ENCODE measurements around the gene OCIAD2. TPM values are rescaled to one million over a fixed set of nuclear protein-coding genes. Genes with fewer than 3 reads are reported as not detected.

OCIAD2 gene
- total and polyA plus RNA-seq, 2 of the 4 experiments (the other 2 are of a cell fraction) = 16.5 to 21.4 TPM

DNA sequence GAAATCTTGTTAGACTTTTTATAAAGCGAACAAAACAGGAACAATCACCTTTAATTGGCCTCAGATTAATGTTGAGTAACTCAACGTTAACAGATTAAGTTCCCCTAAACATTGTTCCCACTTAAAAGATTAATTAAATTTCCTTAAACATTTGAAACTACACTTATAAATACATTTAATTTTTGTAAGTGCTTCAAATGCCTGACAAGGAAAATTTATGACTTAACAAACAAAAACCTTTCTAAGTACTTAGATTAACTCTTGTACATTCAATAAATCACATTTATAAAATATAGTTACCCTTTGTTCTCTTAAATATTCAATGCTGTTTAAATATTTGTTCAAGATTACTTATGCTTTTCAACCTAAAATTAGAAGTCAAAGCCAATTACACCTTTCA lies 39.4 kb upstream of the OCIAD2 start:
- no peak overlapping the region for H3K4ac ChIP-seq (ENCODE audit: low read depth, low read length)
- no peak overlapping the region for H2AK5ac ChIP-seq (ENCODE audit: low read depth, low read length)
- BruUV-seq (replicated peaks) = no TSS peak
- in situ Hi-C loops (cut with MboI; ENCODE audit: low sequenced_read_pairs) = no loop called here
- H3K23ac ChIP-seq (ENCODE audit: low read depth, low read length) = no peak overlapping the region
- H3K79me1 ChIP-seq (ENCODE audit: low read depth in 1 of 2, low read length in 2 of 2) = no peaks in the 10 kb centered on the region
- no peak overlapping the region for H3K9ac ChIP-seq (ENCODE audit: low read depth, low read length)
- H3K36me3 ChIP-seq (ENCODE audit: control insufficient read depth, insufficient read depth, low read length) = no peaks in the 10 kb centered on the region
- H3K27me3 ChIP-seq (ENCODE audit: control insufficient read depth, insufficient read depth, low read length) = peaks cover 11% of the 10 kb centered on the region
- CTCF ChIA-PET = no interaction called here
- no peaks in the 10 kb centered on the region for H3K9me3 ChIP-seq (ENCODE audit: control insufficient read depth, insufficient read depth, low read length)
- H2AFZ ChIP-seq (replicated peaks; ENCODE audit: low read length, poor library complexity) = no peak overlapping the region
- H3K4me1 ChIP-seq (ENCODE audit: control insufficient read depth, insufficient read depth, low read length) = no peaks in the 10 kb centered on the region
- H4K5ac ChIP-seq (ENCODE audit: low read depth, low read length) = no peak overlapping the region
- H2AK9ac ChIP-seq (replicated peaks; ENCODE audit: low read depth, low read length, poor library complexity) = no peak overlapping the region
- H3K56ac ChIP-seq (ENCODE audit: extremely low read depth, insufficient read depth, low read length) = no peak overlapping the region
- ATAC-seq (ENCODE audit: low read depth) (no peak), DNase-seq (no peak)
- H3K18ac ChIP-seq (ENCODE audit: low read depth, low read length) = no peak overlapping the region
- H3K4me2 ChIP-seq (ENCODE audit: low read depth, low read length) = no peak overlapping the region
- H4K8ac ChIP-seq (ENCODE audit: low read depth in 2 of 2, low read length in 2 of 2) = no peak overlapping the region
- TF ChIP-seq NFE2L2 (IDR thresholded peaks at IDR 0.05; ENCODE audit: low read depth, low read length) (no peak), BHLHE40 (IDR thresholded peaks at IDR 0.05; ENCODE audit: low read depth, low read length) (no peak), MAFK (IDR thresholded peaks at IDR 0.05; ENCODE audit: low read depth, low read length) (no peak), MAZ (IDR thresholded peaks at IDR 0.05; ENCODE audit: borderline replicate concordance, low read depth, low read length) (no peak)
- TF ChIP-seq, protein P1, sequence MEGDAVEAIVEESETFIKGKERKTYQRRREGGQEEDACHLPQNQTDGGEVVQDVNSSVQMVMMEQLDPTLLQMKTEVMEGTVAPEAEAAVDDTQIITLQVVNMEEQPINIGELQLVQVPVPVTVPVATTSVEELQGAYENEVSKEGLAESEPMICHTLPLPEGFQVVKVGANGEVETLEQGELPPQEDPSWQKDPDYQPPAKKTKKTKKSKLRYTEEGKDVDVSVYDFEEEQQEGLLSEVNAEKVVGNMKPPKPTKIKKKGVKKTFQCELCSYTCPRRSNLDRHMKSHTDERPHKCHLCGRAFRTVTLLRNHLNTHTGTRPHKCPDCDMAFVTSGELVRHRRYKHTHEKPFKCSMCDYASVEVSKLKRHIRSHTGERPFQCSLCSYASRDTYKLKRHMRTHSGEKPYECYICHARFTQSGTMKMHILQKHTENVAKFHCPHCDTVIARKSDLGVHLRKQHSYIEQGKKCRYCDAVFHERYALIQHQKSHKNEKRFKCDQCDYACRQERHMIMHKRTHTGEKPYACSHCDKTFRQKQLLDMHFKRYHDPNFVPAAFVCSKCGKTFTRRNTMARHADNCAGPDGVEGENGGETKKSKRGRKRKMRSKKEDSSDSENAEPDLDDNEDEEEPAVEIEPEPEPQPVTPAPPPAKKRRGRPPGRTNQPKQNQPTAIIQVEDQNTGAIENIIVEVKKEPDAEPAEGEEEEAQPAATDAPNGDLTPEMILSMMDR (conservative IDR thresholded peaks at IDR 0.05; ENCODE audit: low read depth, low read length) = no peak
- TF ChIP-seq, protein P2, sequence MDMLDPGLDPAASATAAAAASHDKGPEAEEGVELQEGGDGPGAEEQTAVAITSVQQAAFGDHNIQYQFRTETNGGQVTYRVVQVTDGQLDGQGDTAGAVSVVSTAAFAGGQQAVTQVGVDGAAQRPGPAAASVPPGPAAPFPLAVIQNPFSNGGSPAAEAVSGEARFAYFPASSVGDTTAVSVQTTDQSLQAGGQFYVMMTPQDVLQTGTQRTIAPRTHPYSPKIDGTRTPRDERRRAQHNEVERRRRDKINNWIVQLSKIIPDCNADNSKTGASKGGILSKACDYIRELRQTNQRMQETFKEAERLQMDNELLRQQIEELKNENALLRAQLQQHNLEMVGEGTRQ (IDR thresholded peaks at IDR 0.05; ENCODE audit: low read depth, low read length) = no peak
- no peak overlapping the region for H3K14ac ChIP-seq (replicated peaks; ENCODE audit: low read depth, low read length)
- no peak overlapping the region for H3K4me3 ChIP-seq (ENCODE audit: insufficient read depth, low read depth, low read length)
- H4K20me1 ChIP-seq (ENCODE audit: insufficient read depth, low read length) = no peaks in the 10 kb centered on the region
- H3K27ac ChIP-seq (ENCODE audit: insufficient read depth, low read length) = no peak overlapping the region
- POLR2A ChIA-PET (ENCODE audit: unreplicated experiment) = no interaction called here
- H2BK20ac ChIP-seq (ENCODE audit: low read depth, low read length) = no peak overlapping the region
- no peaks in the 10 kb centered on the region for H3K9me1 ChIP-seq (ENCODE audit: insufficient read depth, low read length)
- H2BK120ac ChIP-seq (ENCODE audit: low read depth, low read length) = no peak overlapping the region
- H2BK15ac ChIP-seq (ENCODE audit: low read depth, low read length) = no peak overlapping the region
- H4K91ac ChIP-seq (ENCODE audit: insufficient read depth, low read depth, low read length) = no peak overlapping the region
- no peak overlapping the region for H2BK5ac ChIP-seq (ENCODE audit: low read depth, low read length, poor library complexity, severe bottlenecking)
- dilution Hi-C loops (cut with HindIII; ENCODE audit: low sequenced_read_pairs, unreplicated experiment) = no loop called here
- WGBS, 2 experiments (ENCODE audit: extremely low coverage in 2 of 2, insufficient read length in 1 of 2) = no CpG with 5 or more reads among the region's 2 CpGs
- intact Hi-C loops (cut with micrococcal nuclease) = no loop called here
